ENCODE results near the gene GON4L. TPM values are rescaled to one million over a fixed set of nuclear protein-coding genes. Genes with fewer than 3 reads are reported as not detected.

GON4L gene
- total RNA-seq, 1 donor from 2014 or later, result 49.5 TPM

- no peak for TF ChIP-seq CTCF (IDR thresholded peaks at IDR 0.05)
- Histone ChIP-seq H3K27me3 (no peaks in the 10 kb centered on the region), H3K4me3 (peak within 1 kb of the TSS; percentile 61), H3K27ac (peak within 1 kb of the TSS; percentile 83), H3K4me1 (peaks cover 19% of the 10 kb centered on the region), H3K36me3 (peaks cover 12% of the 10 kb centered on the region), H3K9me3 (no peaks in the 10 kb centered on the region)
- peak; percentile 96 for DNase-seq
- ATAC-seq, result peak; percentile 96
- intact Hi-C loops (cut with DNase I), result no loop called here
These were observed 2.3 kb upstream of the GON4L start, which contains the start of gene SYT11 for GRCh38 chr1:155859234-155859829. Gene SYT11 (plus strand): TSS chr1:155859567. CDS start chr1:155859762, 195 bp downstream.

GRCh38 chr1:155858800-155859233, 1.8 kb upstream of the GON4L start:
- peak overlapping the region; percentile 61 for H3K4me3 ChIP-seq
- H3K27me3 ChIP-seq, result no peaks in the 10 kb centered on the region
- no peaks in the 10 kb centered on the region for H3K9me3 ChIP-seq
- peaks cover 17% of the 10 kb centered on the region for H3K36me3 ChIP-seq
- intact Hi-C loops (cut with DNase I), result no loop called here
- TF ChIP-seq CTCF (IDR thresholded peaks at IDR 0.05), result no peak
- DNase-seq, result no peak
- peak overlapping the region; percentile 83 for H3K27ac ChIP-seq
- no peak for ATAC-seq
- peaks cover 19% of the 10 kb centered on the region for H3K4me1 ChIP-seq

GRCh38 chr1:155856257-155856974, 598 bp downstream of the GON4L start:
- Histone ChIP-seq H3K27ac (peak overlapping the region; percentile 83), H3K36me3 (peaks cover 41% of the 10 kb centered on the region), H3K4me1 (peaks cover 19% of the 10 kb centered on the region), H3K4me3 (peak overlapping the region; percentile 84), H3K27me3 (no peaks in the 10 kb centered on the region), H3K9me3 (no peaks in the 10 kb centered on the region)
- DNase-seq (no peak), ATAC-seq (no peak)
- intact Hi-C loops (cut with DNase I), result no loop called here
- TF ChIP-seq CTCF (IDR thresholded peaks at IDR 0.05), result no peak

GRCh38 chr1:155850345-155850744, 6.7 kb downstream of the GON4L start:
- intact Hi-C loops (cut with DNase I), result no loop called here
- no peak for TF ChIP-seq CTCF (IDR thresholded peaks at IDR 0.05)
- no peak overlapping the region for H3K4me3 ChIP-seq
- H3K27me3 ChIP-seq, result no peaks in the 10 kb centered on the region
- DNase-seq (no peak), ATAC-seq (no peak)
- H3K9me3 ChIP-seq, result no peaks in the 10 kb centered on the region
- no peak overlapping the region for H3K27ac ChIP-seq
- peaks cover 6% of the 10 kb centered on the region for H3K4me1 ChIP-seq
- H3K36me3 ChIP-seq, result peaks cover 65% of the 10 kb centered on the region

- H3K36me3 ChIP-seq, result peaks cover 50% of the 10 kb centered on the region
- H3K4me3 ChIP-seq, result no peak overlapping the region
- no peaks in the 10 kb centered on the region for H3K9me3 ChIP-seq
- peaks cover 10% of the 10 kb centered on the region for H3K4me1 ChIP-seq
- TF ChIP-seq CTCF (IDR thresholded peaks at IDR 0.05), result no peak
- ATAC-seq (no peak), DNase-seq (no peak)
- H3K27ac ChIP-seq, result no peak overlapping the region
- H3K27me3 ChIP-seq, result no peaks in the 10 kb centered on the region
- intact Hi-C loops (cut with DNase I), result no loop called here
These were observed 9.0 kb downstream of the GON4L start for GRCh38 chr1:155847823-155848529.
